Erythroblast (primary cell): Measurements from ENCODE around the gene SYT13.

Experiments used
- GATA1 ChIP-seq: IDR thresholded peaks from 2 replicates; pipeline ENCODE4 v1.6.1; 2011; ENCODE audit warnings: low read depth, mild to moderate bottlenecking, control low read depth, low read length, moderate library complexity
- POLR2A ChIP-seq: IDR thresholded peaks from 2 replicates; pipeline ENCODE4 v1.6.1; 2011; ENCODE audit warnings: mild to moderate bottlenecking, low read length

GRCh38 chr11:45213717-45214116, 72.4 kb downstream of the SYT13 start:
- TF ChIP-seq POLR2A (no peak), GATA1 (no peak)
